ENCODE measurements around the gene CSTF2T. TPM values are rescaled to one million over a fixed set of nuclear protein-coding genes. Genes with fewer than 3 reads are reported as not detected.

CSTF2T gene
- total RNA-seq, 1 donor from 2014 or later = 15.3 TPM

- H3K27ac ChIP-seq = no peak overlapping the region
- no peak for ATAC-seq
- no peaks in the 10 kb centered on the region for H3K9me3 ChIP-seq
- H3K27me3 ChIP-seq = no peaks in the 10 kb centered on the region
- intact Hi-C loops (cut with DNase I) = no loop called here
- TF ChIP-seq CTCF (IDR thresholded peaks at IDR 0.05) = no peak
- H3K4me1 ChIP-seq = no peaks in the 10 kb centered on the region
- no peaks in the 10 kb centered on the region for H3K36me3 ChIP-seq
- H3K4me3 ChIP-seq = no peak overlapping the region
- DNase-seq = no peak
Observed at GRCh38 chr10:51658000-51658399, 41.4 kb downstream of the CSTF2T start.

GRCh38 chr10:51656503-51656902, 42.9 kb downstream of the CSTF2T start:
- intact Hi-C loops (cut with DNase I) = no loop called here
- no peak overlapping the region for H3K4me3 ChIP-seq
- no peak for DNase-seq
- no peaks in the 10 kb centered on the region for H3K27me3 ChIP-seq
- no peaks in the 10 kb centered on the region for H3K9me3 ChIP-seq
- no peaks in the 10 kb centered on the region for H3K36me3 ChIP-seq
- TF ChIP-seq CTCF (IDR thresholded peaks at IDR 0.05) = no peak
- no peak overlapping the region for H3K27ac ChIP-seq
- H3K4me1 ChIP-seq = no peaks in the 10 kb centered on the region
- ATAC-seq = no peak

GRCh38 chr10:51654918-51655317, 44.5 kb downstream of the CSTF2T start:
- ATAC-seq (no peak), DNase-seq (no peak)
- H3K27me3 ChIP-seq = no peaks in the 10 kb centered on the region
- no peak overlapping the region for H3K4me3 ChIP-seq
- no peaks in the 10 kb centered on the region for H3K4me1 ChIP-seq
- no peak overlapping the region for H3K27ac ChIP-seq
- H3K36me3 ChIP-seq = no peaks in the 10 kb centered on the region
- TF ChIP-seq CTCF (IDR thresholded peaks at IDR 0.05) = no peak
- H3K9me3 ChIP-seq = no peaks in the 10 kb centered on the region
- intact Hi-C loops (cut with DNase I) = no loop called here

GRCh38 chr10:51653025-51653424, 46.4 kb downstream of the CSTF2T start:
- no peaks in the 10 kb centered on the region for H3K36me3 ChIP-seq
- no peak overlapping the region for H3K27ac ChIP-seq
- no peaks in the 10 kb centered on the region for H3K27me3 ChIP-seq
- H3K4me1 ChIP-seq = no peaks in the 10 kb centered on the region
- no peaks in the 10 kb centered on the region for H3K9me3 ChIP-seq
- no peak for ATAC-seq
- intact Hi-C loops (cut with DNase I) = no loop called here
- no peak overlapping the region for H3K4me3 ChIP-seq
- no peak for DNase-seq
- TF ChIP-seq CTCF (IDR thresholded peaks at IDR 0.05) = no peak

- intact Hi-C loops (cut with DNase I) = no loop called here
- no peak for DNase-seq
- Histone ChIP-seq H3K4me1 (no peaks in the 10 kb centered on the region), H3K9me3 (no peaks in the 10 kb centered on the region), H3K27me3 (no peaks in the 10 kb centered on the region), H3K27ac (no peak overlapping the region), H3K4me3 (no peak overlapping the region), H3K36me3 (no peaks in the 10 kb centered on the region)
- no peak for TF ChIP-seq CTCF (IDR thresholded peaks at IDR 0.05)
- no peak for ATAC-seq
Observed at GRCh38 chr10:51651063-51651462, 48.3 kb downstream of the CSTF2T start.

GRCh38 chr10:51649064-51649463, 50.3 kb downstream of the CSTF2T start:
- intact Hi-C loops (cut with DNase I) = no loop called here
- Histone ChIP-seq H3K9me3 (no peaks in the 10 kb centered on the region), H3K27ac (no peak overlapping the region), H3K4me1 (no peaks in the 10 kb centered on the region), H3K27me3 (no peaks in the 10 kb centered on the region), H3K4me3 (no peak overlapping the region), H3K36me3 (no peaks in the 10 kb centered on the region)
- DNase-seq (no peak), ATAC-seq (no peak)
- no peak for TF ChIP-seq CTCF (IDR thresholded peaks at IDR 0.05)

Data from upper lobe of right lung (tissue), 1 donor.